Measurements from ENCODE around the gene MLLT10. TPM values are rescaled to one million over a fixed set of nuclear protein-coding genes. Genes with fewer than 3 reads are reported as not detected.

The MLLT10 gene
- total RNA-seq, 1 experiment from 2014 or later, result 60.1 TPM

GRCh38 chr10:21732067-21732772 is 198.2 kb downstream of the MLLT10 start (continued):
- TF ChIP-seq ERG (CRISPR knock-in tag; IDR thresholded peaks at IDR 0.05) (no peak), ATF6 (CRISPR knock-in tag; IDR thresholded peaks at IDR 0.05) (no peak), SP1 (CRISPR knock-in tag; conservative IDR thresholded peaks at IDR 0.05) (no peak), ZNF416 (CRISPR knock-in tag; IDR thresholded peaks at IDR 0.05) (no peak), ZNF512 (CRISPR knock-in tag; IDR thresholded peaks at IDR 0.05; ENCODE audit: borderline replicate concordance) (no peak), NFE2L1 (CRISPR knock-in tag; IDR thresholded peaks at IDR 0.05) (no peak), PRRX2 (CRISPR knock-in tag; IDR thresholded peaks at IDR 0.05) (0 out of 2 replicates have a peak, but pooled peaks have one; percentile 49)

GRCh38 chr10:21733710-21734109 is 199.7 kb downstream of the MLLT10 start:
- TF ChIP-seq FOXP1 (CRISPR knock-in tag; IDR thresholded peaks at IDR 0.05; ENCODE audit: borderline replicate concordance) (no peak), SMAD3 (CRISPR knock-in tag; IDR thresholded peaks at IDR 0.05; ENCODE audit: borderline replicate concordance) (0 out of 2 replicates have a peak, but pooled peaks have one; percentile 56), ZBTB21 (CRISPR knock-in tag; IDR thresholded peaks at IDR 0.05; ENCODE audit: borderline replicate concordance) (no peak), ZBTB43 (CRISPR knock-in tag; IDR thresholded peaks at IDR 0.05) (no peak)
- no peaks in the 10 kb centered on the region for H3K27me3 Mint-ChIP-seq (ENCODE audit: low read depth)
- H3K27ac Mint-ChIP-seq, result peak overlapping the region; percentile 79
- CTCF ChIA-PET, result interaction anchor here (0.7 to 3.5 kb wide), 4 partner anchors 14 to 237 kb away, joined by 3 to 35 read pairs (median 8); no protein-coding TSS in a partner anchor
- POLR2A ChIA-PET, result interaction anchor here (0.8 kb wide), 1 partner anchor 238 kb away, joined by 4 read pairs; no protein-coding TSS in a partner anchor
- no peaks in the 10 kb centered on the region for H3K9me3 Mint-ChIP-seq
- H3K4me1 Mint-ChIP-seq, result peaks cover 39% of the 10 kb centered on the region
- H3K4me3 Mint-ChIP-seq, result no peak overlapping the region
- ATAC-seq, result peak; percentile 26
- peaks cover 28% of the 10 kb centered on the region for H3K36me3 Mint-ChIP-seq
- no peak for DNase-seq (ENCODE audit: low spot score)

- DNase-seq (ENCODE audit: low spot score), result no peak
- Mint-ChIP-seq H3K4me3 (no peak overlapping the region), H3K27me3 (ENCODE audit: low read depth) (no peaks in the 10 kb centered on the region), H3K36me3 (peaks cover 40% of the 10 kb centered on the region), H3K4me1 (peaks cover 55% of the 10 kb centered on the region), H3K27ac (peak overlapping the region; percentile 85), H3K9me3 (no peaks in the 10 kb centered on the region)
- POLR2A ChIA-PET, result no interaction called here
- TF ChIP-seq CREM (CRISPR knock-in tag; IDR thresholded peaks at IDR 0.05), result no peak
- TF ChIP-seq ZNF317 (CRISPR knock-in tag; IDR thresholded peaks at IDR 0.05; ENCODE audit: borderline replicate concordance, low read depth), result no peak
- TF ChIP-seq ZBTB43 (CRISPR knock-in tag; IDR thresholded peaks at IDR 0.05), result no peak
- no peak for TF ChIP-seq SMAD4 (CRISPR knock-in tag; IDR thresholded peaks at IDR 0.05)
- no peak for TF ChIP-seq HMGA2 (CRISPR knock-in tag; IDR thresholded peaks at IDR 0.05)
- TF ChIP-seq ZBTB21 (CRISPR knock-in tag; IDR thresholded peaks at IDR 0.05; ENCODE audit: borderline replicate concordance), result no peak
- no peak for TF ChIP-seq ZNF232 (CRISPR knock-in tag; IDR thresholded peaks at IDR 0.05)
- no peak for TF ChIP-seq STAT6 (CRISPR knock-in tag; conservative IDR thresholded peaks at IDR 0.05; ENCODE audit: low read depth)
- TF ChIP-seq AR (CRISPR knock-in tag; IDR thresholded peaks at IDR 0.05), result no peak
- TF ChIP-seq GRHL2 (CRISPR knock-in tag; IDR thresholded peaks at IDR 0.05; ENCODE audit: insufficient replicate concordance, severe bottlenecking), result no peak
- ATAC-seq, result no peak
- CTCF ChIA-PET, result no interaction called here
Observed at GRCh38 chr10:21737106-21737505, 203.1 kb downstream of the MLLT10 start.

All from WTC11 (cell line).